KMS-11 (cell line): ENCODE results near the gene ENOSF1.

Experiments used
- H2AFZ ChIP-seq: fragments of 200-600 bp; sonication (generic); 2 replicates; pipeline ENCODE4 v1.6.1; 2016; ENCODE audit warnings: antibody characterized with exemption, mixed run types, low read depth
- H3K27ac ChIP-seq: fragments of 200-600 bp; sonication (generic); 2 replicates; pipeline ENCODE4 v1.6.1; 2016; ENCODE audit warnings: mild to moderate bottlenecking, mixed run types
- H3K27me3 ChIP-seq: fragments of 200-600 bp; sonication (generic); 2 replicates; pipeline ENCODE4 v1.6.1; 2017; ENCODE audit warnings: mild to moderate bottlenecking, low read depth, mixed run types, moderate library complexity; ENCODE audit not compliant: insufficient read depth
- H3K36me3 ChIP-seq: fragments of 200-600 bp; sonication (generic); 2 replicates; pipeline ENCODE4 v1.6.1; 2017; ENCODE audit warnings: mild to moderate bottlenecking, mixed run types; ENCODE audit not compliant: insufficient read depth
- H3K4me1 ChIP-seq: fragments of 200-600 bp; sonication (generic); 2 replicates; pipeline ENCODE4 v1.6.1; 2016; ENCODE audit warnings: mild to moderate bottlenecking, low read depth, mixed run types; ENCODE audit not compliant: poor library complexity, severe bottlenecking
- H3K4me2 ChIP-seq: fragments of 200-600 bp; sonication (generic); 2 replicates; pipeline ENCODE4 v1.7.0; 2016; ENCODE audit warnings: mild to moderate bottlenecking, mixed run types
- H3K4me3 ChIP-seq: fragments of 200-600 bp; sonication (generic); IDR thresholded peaks from 2 replicates; pipeline ENCODE4 v1.6.1; 2017; ENCODE audit warnings: low read depth, low read length, mixed read lengths; ENCODE audit not compliant: insufficient read depth
- H3K79me2 ChIP-seq: fragments of 200-600 bp; sonication (generic); 2 replicates; pipeline ENCODE4 v1.6.1; 2016; ENCODE audit warnings: low read depth, mixed run types; ENCODE audit not compliant: insufficient read depth
- H3K9ac ChIP-seq: fragments of 200-600 bp; sonication (generic); 2 replicates; pipeline ENCODE4 v1.6.1; 2016; ENCODE audit warnings: mild to moderate bottlenecking, mixed run types
- H4K20me1 ChIP-seq: fragments of 200-600 bp; sonication (generic); 2 replicates; pipeline ENCODE4 v1.6.1; 2016; ENCODE audit warnings: mild to moderate bottlenecking, mixed run types; ENCODE audit not compliant: insufficient read depth
- CTCF ChIP-seq: fragments of 200-600 bp; sonication (generic); conservative IDR thresholded peaks from 2 replicates; pipeline ENCODE4 v1.6.1; 2017; ENCODE audit warnings: low read depth, mild to moderate bottlenecking, antibody characterized with exemption, low read length, moderate library complexity, mixed read lengths

The ENOSF1 gene

GRCh38 chr18:634551-635045 is 77.8 kb downstream of the ENOSF1 start:
- Histone ChIP-seq H3K36me3 (no peaks in the 10 kb centered on the region), H3K4me2 (no peak overlapping the region), H3K79me2 (no peaks in the 10 kb centered on the region), H4K20me1 (no peaks in the 10 kb centered on the region), H3K4me1 (no peaks in the 10 kb centered on the region), H3K9ac (no peak overlapping the region), H3K27ac (no peak overlapping the region), H3K27me3 (no peaks in the 10 kb centered on the region), H3K4me3 (no peak overlapping the region), H2AFZ (no peak overlapping the region)
- no peak for TF ChIP-seq CTCF

- H3K9ac ChIP-seq = no peak overlapping the region
- no peaks in the 10 kb centered on the region for H3K27me3 ChIP-seq
- no peak for TF ChIP-seq CTCF
- no peaks in the 10 kb centered on the region for H4K20me1 ChIP-seq
- H3K36me3 ChIP-seq = no peaks in the 10 kb centered on the region
- H3K4me3 ChIP-seq = no peak overlapping the region
- H2AFZ ChIP-seq = no peak overlapping the region
- no peaks in the 10 kb centered on the region for H3K79me2 ChIP-seq
- H3K4me1 ChIP-seq = no peaks in the 10 kb centered on the region
- no peak overlapping the region for H3K27ac ChIP-seq
- no peak overlapping the region for H3K4me2 ChIP-seq
Measured at GRCh38 chr18:631560-631959, 80.9 kb downstream of the ENOSF1 start.

GRCh38 chr18:629269-630150 is 82.9 kb downstream of the ENOSF1 start:
- no peak overlapping the region for H2AFZ ChIP-seq
- no peaks in the 10 kb centered on the region for H3K79me2 ChIP-seq
- no peaks in the 10 kb centered on the region for H3K27me3 ChIP-seq
- H3K9ac ChIP-seq = no peak overlapping the region
- H3K4me3 ChIP-seq = no peak overlapping the region
- peak; percentile 33; the same call in 1 of the 2 replicates for TF ChIP-seq CTCF
- H4K20me1 ChIP-seq = no peaks in the 10 kb centered on the region
- no peaks in the 10 kb centered on the region for H3K36me3 ChIP-seq
- no peak overlapping the region for H3K4me2 ChIP-seq
- no peak overlapping the region for H3K27ac ChIP-seq
- no peaks in the 10 kb centered on the region for H3K4me1 ChIP-seq

GRCh38 chr18:627231-627630 is 85.2 kb downstream of the ENOSF1 start:
- no peaks in the 10 kb centered on the region for H4K20me1 ChIP-seq
- no peaks in the 10 kb centered on the region for H3K36me3 ChIP-seq
- TF ChIP-seq CTCF = no peak
- H3K4me2 ChIP-seq = no peak overlapping the region
- H3K9ac ChIP-seq = no peak overlapping the region
- no peaks in the 10 kb centered on the region for H3K27me3 ChIP-seq
- no peaks in the 10 kb centered on the region for H3K79me2 ChIP-seq
- H3K27ac ChIP-seq = no peak overlapping the region
- no peak overlapping the region for H2AFZ ChIP-seq
- no peak overlapping the region for H3K4me3 ChIP-seq
- peaks cover 2% of the 10 kb centered on the region for H3K4me1 ChIP-seq
